K562 (cell line): ENCODE data around the gene TRNAU1AP. TPM values are rescaled to one million over a fixed set of nuclear protein-coding genes. Genes with fewer than 3 reads are reported as not detected.
A peak's percentile ranks its signal among the peaks of the same experiment; 100 is the strongest.

Experiments
- ATAC-seq: fragments of 200-7000 bp; cut with Tn5 transposase; 3 replicates; pipeline ENCODE4 v1.9.1; 2020; ENCODE audit warnings: moderate library complexity
- BruUV-seq: library from RNA; stranded (reverse); fragments of 400-500 nt; replicated peaks from 2 replicates; lab custom pipeline; 2021; lab: Mats Ljungman, UMichigan
- CTCF ChIA-PET: fragments of 300-600 bp; formaldehyde crosslinking; extraction: SDS; loops from one replicate; lab custom pipeline; 2021; ENCODE audit warnings: low intra/inter-chr PET ratio; lab: Yijun Ruan, JAX
- POLR2A ChIA-PET: fragments of 300-600, 350-650 bp; sonication (Branson Sonifier 250); formaldehyde crosslinking; extraction: SDS; loops from one replicate; lab custom pipeline; 2021; ENCODE audit warnings: antibody characterized with exemption, inconsistent platforms; lab: Yijun Ruan, JAX
- DNase-seq, 4 experiments: peaks; one replicate each; pipeline versions ENCODE4 v3.0.0 to v3.0.0-alpha.2; 2011 to 2018; ENCODE audit warnings: low spot score in 3 of 4, mixed read lengths in 3 of 4; ENCODE audit errors: extremely low read depth in 1 of 4
- FAIRE-seq: peaks from 2 replicates; lab custom pipeline; 2011; peaks lifted over from hg19 to GRCh38; lab: Jason Lieb, UNC
- H2AFZ ChIP-seq: 2 replicates; pipeline ENCODE4 v1.6.0; 2011; ENCODE audit warnings: low read depth, low read length, control low read depth, inconsistent platforms
- H3K27ac ChIP-seq: fragments of 200-600 bp; 3 replicates; pipeline ENCODE4 v1.8.0; 2011; ENCODE audit warnings: low read depth, mild to moderate bottlenecking, control low read depth, inconsistent platforms, low read length, moderate library complexity, mixed read lengths; ENCODE audit errors: extremely low read depth
- H3K27me3 ChIP-seq, 2 experiments: fragments of 300-600 bp in 1 of 2; 2 replicates in 1 of 2; 3 replicates in 1 of 2; pipeline versions ENCODE4 v1.6.0 to v1.8.0; 2011; ENCODE audit warnings: inconsistent platforms in 2 of 2, low read length in 2 of 2, mild to moderate bottlenecking in 1 of 2, mixed read lengths in 1 of 2, moderate library complexity in 1 of 2; ENCODE audit not compliant: control insufficient read depth in 2 of 2, insufficient read depth in 2 of 2
- H3K36me3 ChIP-seq: fragments of 300-600 bp; 3 replicates; pipeline ENCODE4 v1.8.0; 2011; ENCODE audit warnings: mild to moderate bottlenecking, low read length, inconsistent platforms; ENCODE audit not compliant: control insufficient read depth, insufficient read depth
- H3K4me1 ChIP-seq, 2 experiments: fragments of 200-600 bp in 1 of 2; replicated peaks in 1 of 2; 2 replicates in 1 of 2; 3 replicates in 1 of 2; pipeline versions ENCODE4 v1.5.1 to v1.8.0; 2011; ENCODE audit warnings: inconsistent platforms in 2 of 2, low read length in 2 of 2, mild to moderate bottlenecking in 1 of 2, mixed read lengths in 1 of 2, moderate library complexity in 1 of 2; ENCODE audit not compliant: control insufficient read depth in 2 of 2, insufficient read depth in 2 of 2
- H3K4me2 ChIP-seq: 2 replicates; pipeline ENCODE4 v1.6.1; 2011; ENCODE audit warnings: low read length, control low read depth, inconsistent platforms, mixed read lengths; ENCODE audit not compliant: insufficient read depth
- H3K4me3 ChIP-seq: fragments of 200-600 bp; sonication (generic), shearing (Covaris generic); 2 replicates; pipeline ENCODE4 v1.5.1; 2016; ENCODE audit warnings: control low read depth, inconsistent platforms
- H3K79me2 ChIP-seq: fragments of 200-600 bp; 3 replicates; pipeline ENCODE4 v1.8.0; 2011; ENCODE audit warnings: low read length, inconsistent platforms; ENCODE audit not compliant: control insufficient read depth, insufficient read depth
- H3K9ac ChIP-seq, 2 experiments: 2 replicates each; pipeline versions ENCODE4 v1.6.0 to v1.6.1; 2011; ENCODE audit warnings: low read depth in 2 of 2, low read length in 2 of 2, control low read depth in 1 of 2, inconsistent platforms in 1 of 2, mild to moderate bottlenecking in 1 of 2, mixed read lengths in 1 of 2; ENCODE audit not compliant: insufficient read depth in 1 of 2
- H3K9me1 ChIP-seq: one replicate; pipeline ENCODE4 v1.6.0; 2011; ENCODE audit warnings: inconsistent platforms, mild to moderate bottlenecking, low read length, moderate library complexity; ENCODE audit not compliant: control insufficient read depth, insufficient read depth
- H3K9me3 ChIP-seq: replicated peaks from 2 replicates; pipeline ENCODE4 v1.5.1; 2011; ENCODE audit warnings: low read depth, low read length, inconsistent platforms; ENCODE audit not compliant: control insufficient read depth, insufficient read depth
- H4K20me1 ChIP-seq: replicated peaks from 2 replicates; pipeline ENCODE4 v1.6.1; 2011; ENCODE audit warnings: low read length, inconsistent platforms, mixed read lengths; ENCODE audit not compliant: control insufficient read depth, insufficient read depth
- DLX4 ChIP-seq: fragments of 250-450 bp; sonication (Bioruptor Pico); IDR thresholded peaks from 2 replicates; pipeline ENCODE4 v1.6.1; 2021; ENCODE audit warnings: mild to moderate bottlenecking
- FOXA1 ChIP-seq: fragments of 450-650 bp; IDR thresholded peaks from 2 replicates; pipeline ENCODE4 v1.6.1; 2016; ENCODE audit warnings: mild to moderate bottlenecking, borderline replicate concordance
- FOXJ3 ChIP-seq: sonication (generic); formaldehyde crosslinking; IDR thresholded peaks from 2 replicates; pipeline ENCODE4 v1.4.0; 2020; ENCODE audit warnings: mild to moderate bottlenecking, missing genetic modification reagents
- GABPB1 ChIP-seq: sonication (generic); formaldehyde crosslinking; IDR thresholded peaks from 2 replicates; pipeline ENCODE4 v1.8.0; 2022; ENCODE audit warnings: mild to moderate bottlenecking, missing genetic modification reagents
- GATAD2B ChIP-seq: fragments of 450-650 bp; IDR thresholded peaks from 2 replicates; pipeline ENCODE4 v1.6.1; 2017; ENCODE audit warnings: mild to moderate bottlenecking, borderline replicate concordance
- HBP1 ChIP-seq: fragments of 450-650 bp; formaldehyde crosslinking; IDR thresholded peaks from 2 replicates; pipeline ENCODE4 v1.4.0; 2022; ENCODE audit warnings: missing genetic modification characterization
- IRF2 ChIP-seq: sonication (generic); formaldehyde crosslinking; IDR thresholded peaks from 2 replicates; pipeline ENCODE4 v1.8.1; 2022; ENCODE audit warnings: mild to moderate bottlenecking, missing genetic modification reagents
- RBM25 ChIP-seq: fragments of 200-400 bp; formaldehyde crosslinking; IDR thresholded peaks from 2 replicates; pipeline ENCODE4 v1.6.1; 2018; ENCODE audit warnings: low read length, low read depth, moderate library complexity; ENCODE audit not compliant: severe bottlenecking
- ZFX ChIP-seq: sonication (generic); formaldehyde crosslinking; IDR thresholded peaks from 2 replicates; pipeline ENCODE4 v1.8.0; 2022; ENCODE audit warnings: mild to moderate bottlenecking, missing genetic modification reagents, moderate library complexity
- ZNF134 ChIP-seq: fragments of 250-450 bp; sonication (Bioruptor Pico); conservative IDR thresholded peaks from 2 replicates; pipeline ENCODE4 v1.4.0; 2020
- ZNF165 ChIP-seq: fragments of 250-450 bp; sonication (Bioruptor Pico); IDR thresholded peaks from 2 replicates; pipeline ENCODE4 v1.4.0; 2020; ENCODE audit warnings: borderline replicate concordance
- ZNF175 ChIP-seq: fragments of 200-800 bp; sonication (Bioruptor generic); IDR thresholded peaks from 2 replicates; pipeline ENCODE4 v1.6.1; 2016; ENCODE audit warnings: low read depth, mild to moderate bottlenecking, missing genetic modification characterization, missing compliant biosample characterization
- ZNF707 ChIP-seq: fragments of 250-450 bp; sonication (Bioruptor Pico); conservative IDR thresholded peaks from 2 replicates; pipeline ENCODE4 v1.8.0; 2022; ENCODE audit warnings: inconsistent platforms, mild to moderate bottlenecking, moderate library complexity
- ZNF76 ChIP-seq: fragments of 250-450 bp; sonication (Bioruptor Pico); IDR thresholded peaks from 2 replicates; pipeline ENCODE4 v1.4.0; 2020; ENCODE audit warnings: mild to moderate bottlenecking, moderate library complexity, borderline replicate concordance
- ZNF77 ChIP-seq: fragments of 250-450 bp; sonication (Bioruptor Pico); IDR thresholded peaks from 2 replicates; pipeline ENCODE4 v1.5.0; 2020
- WGBS: fragments of 100-300 bp; shearing (Covaris generic); methylation state at CpG from one replicate; pipeline ENCODE4 v1.1.6; 2016; ENCODE audit warnings: low coverage, mixed read lengths; ENCODE audit not compliant: insufficient coverage; ENCODE audit errors: missing lambda C conversion rate; 5-methylcytosine and 5-hydroxymethylcytosine counted together
- in situ Hi-C: fragments of 300-500 bp; cut with MboI; formaldehyde crosslinking; loops from 4 replicates; pipeline ENCODE4 v1.15.0; 2018; ENCODE audit warnings: inconsistent platforms, mixed read lengths
- intact Hi-C: fragments of 100-400 bp; cut with micrococcal nuclease; formaldehyde crosslinking; loops from 2 replicates; pipeline ENCODE4 v1.14.2; 2022
- polyA plus RNA-seq, 8 experiments: library from polyadenylated mRNA; depleted of rRNA in 4 of 8; stranded (reverse) in 5 of 8; unstranded in 3 of 8; fragments of >200 nt; fragmentation: Nextera tagmentation in 2 of 8; fragmentation: Illumina TruSeq in 1 of 8; extraction: Ambion mirVana in 2 of 8; extraction: Trizol in 1 of 8; gene quantifications; 2 replicates each; pipeline versions ENCODE4 v1.2.1 to v1.2.3, GENCODE V29; 2011 to 2014; ENCODE audit warnings: inconsistent platforms in 1 of 8, missing spikeins in 1 of 8
- total RNA-seq, 7 experiments: library from RNA; depleted of rRNA in 6 of 7; stranded (reverse); fragments of >200 nt in 6 of 7; fragmentation: Illumina TruSeq in 2 of 7; extraction: Trizol in 2 of 7; gene quantifications; 2 replicates each; pipeline versions ENCODE4 v1.2.1 to v1.2.3, GENCODE V29; 2011 to 2021; ENCODE audit warnings: low replicate concordance in 1 of 7
- TF ChIP-seq, protein P1 (sequence below): fragments of 450-650 bp; formaldehyde crosslinking; conservative IDR thresholded peaks from 2 replicates; pipeline ENCODE4 v1.4.0; 2022; ENCODE audit warnings: mild to moderate bottlenecking, missing genetic modification characterization
- TF ChIP-seq, protein P2 (sequence below): fragments of 450-650 bp; IDR thresholded peaks from one replicate; pipeline ENCODE4 v1.6.1; 2018; ENCODE audit warnings: mild to moderate bottlenecking, moderate library complexity; ENCODE audit not compliant: partially characterized antibody

The TRNAU1AP gene
- total and polyA plus RNA-seq, 9 of the 15 experiments (the other 6 are each of a cell fraction or from before 2014, with no cell fraction given) = 34.9 to 110 (median 46.3) TPM

- TF ChIP-seq ZNF707 (CRISPR knock-in tag) (no peak), RBM25 (no peak), ZNF175 (CRISPR knock-in tag) (peak; percentile 76; the same call in 1 of the 2 replicates), ZNF77 (CRISPR knock-in tag) (no peak), FOXJ3 (CRISPR knock-in tag) (no peak), ZFX (CRISPR knock-in tag) (peak; percentile 97), ZNF76 (CRISPR knock-in tag) (peak; percentile 31; the same call in 1 of the 2 replicates)
Measured at GRCh38 chr1:28581531-28582247, 28.8 kb downstream of the TRNAU1AP start (continued).

GRCh38 chr1:28582248-28582615, 29.3 kb downstream of the TRNAU1AP start:
- peak overlapping the region; percentile 83 to 97 for H3K9ac ChIP-seq
- intact Hi-C loops = loop anchor here (1.0 kb wide), 1 partner anchor 60 kb away; no protein-coding TSS in a partner anchor
- TF ChIP-seq ZNF134 (CRISPR knock-in tag) (no peak), GATAD2B (peak; percentile 49; the same call in 1 of the 2 replicates), HBP1 (CRISPR knock-in tag) (no peak), DLX4 (no peak), ZNF165 (CRISPR knock-in tag) (no peak), IRF2 (CRISPR knock-in tag) (no peak), GABPB1 (no peak), FOXA1 (no peak)
- TF ChIP-seq, protein P1, sequence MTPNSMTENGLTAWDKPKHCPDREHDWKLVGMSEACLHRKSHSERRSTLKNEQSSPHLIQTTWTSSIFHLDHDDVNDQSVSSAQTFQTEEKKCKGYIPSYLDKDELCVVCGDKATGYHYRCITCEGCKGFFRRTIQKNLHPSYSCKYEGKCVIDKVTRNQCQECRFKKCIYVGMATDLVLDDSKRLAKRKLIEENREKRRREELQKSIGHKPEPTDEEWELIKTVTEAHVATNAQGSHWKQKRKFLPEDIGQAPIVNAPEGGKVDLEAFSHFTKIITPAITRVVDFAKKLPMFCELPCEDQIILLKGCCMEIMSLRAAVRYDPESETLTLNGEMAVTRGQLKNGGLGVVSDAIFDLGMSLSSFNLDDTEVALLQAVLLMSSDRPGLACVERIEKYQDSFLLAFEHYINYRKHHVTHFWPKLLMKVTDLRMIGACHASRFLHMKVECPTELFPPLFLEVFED (CRISPR knock-in tag) = no peak
- TF ChIP-seq, protein P2, sequence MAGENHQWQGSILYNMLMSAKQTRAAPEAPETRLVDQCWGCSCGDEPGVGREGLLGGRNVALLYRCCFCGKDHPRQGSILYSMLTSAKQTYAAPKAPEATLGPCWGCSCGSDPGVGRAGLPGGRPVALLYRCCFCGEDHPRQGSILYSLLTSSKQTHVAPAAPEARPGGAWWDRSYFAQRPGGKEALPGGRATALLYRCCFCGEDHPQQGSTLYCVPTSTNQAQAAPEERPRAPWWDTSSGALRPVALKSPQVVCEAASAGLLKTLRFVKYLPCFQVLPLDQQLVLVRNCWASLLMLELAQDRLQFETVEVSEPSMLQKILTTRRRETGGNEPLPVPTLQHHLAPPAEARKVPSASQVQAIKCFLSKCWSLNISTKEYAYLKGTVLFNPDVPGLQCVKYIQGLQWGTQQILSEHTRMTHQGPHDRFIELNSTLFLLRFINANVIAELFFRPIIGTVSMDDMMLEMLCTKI = no peak

More at GRCh38 chr1:28582248-28582615, 29.3 kb downstream of the TRNAU1AP start:
- Histone ChIP-seq H3K9me1 (peaks cover 11% of the 10 kb centered on the region), H3K36me3 (peaks cover 42% of the 10 kb centered on the region), H2AFZ (peak overlapping the region; percentile 75), H3K9me3 (no peaks in the 10 kb centered on the region), H3K27me3 (no peaks in the 10 kb centered on the region), H3K4me1 (peaks cover 18 to 24% of the 10 kb centered on the region in 2 experiments; a peak in 4 of 5 replicates), H3K79me2 (peaks cover 42% of the 10 kb centered on the region), H3K27ac (peak overlapping the region; percentile 81), H3K4me3 (peak overlapping the region; percentile 81), H3K4me2 (peak overlapping the region; percentile 85), H4K20me1 (peaks cover 30% of the 10 kb centered on the region)
- in situ Hi-C loops = no loop called here
- ChIA-PET POLR2A (interaction anchor here (0.6 to 7.5 kb wide), 79 partner anchors 7 to 1791 kb away, joined by 3 to 201 read pairs (median 6); partner anchors contain the start of genes ATP5IF1, EYA3, MED18 and PHACTR4), CTCF (no interaction called here)
- 2% methylated on average over 10 of the region's 10 CpGs for WGBS
- BruUV-seq = TSS peak; percentile 99
- no peak for FAIRE-seq
- ATAC-seq = peak; percentile 14
- no peak for DNase-seq
